OCI-LY7 (cell line): Measurements from ENCODE around the gene RTL1. TPM values are rescaled to one million over a fixed set of nuclear protein-coding genes. Genes with fewer than 3 reads are reported as not detected.

Experiments
- BruUV-seq: library from RNA; stranded (reverse); fragments of 400-500 nt; replicated peaks from 2 replicates; lab custom pipeline; 2021; lab: Mats Ljungman, UMichigan
- CTCF ChIA-PET: fragments of 300-600 bp; sonication (Branson Sonifier 250); formaldehyde crosslinking; loops from one replicate; lab custom pipeline; 2022; ENCODE audit warnings: antibody characterized with exemption; ENCODE audit not compliant: unreplicated experiment; lab: Charles Lee
- POLR2A ChIA-PET: fragments of 300-600 bp; sonication (Branson Sonifier 250); formaldehyde crosslinking; loops from one replicate; lab custom pipeline; 2022; ENCODE audit warnings: antibody characterized with exemption; lab: Charles Lee
- DNase-seq: peaks from one replicate; pipeline ENCODE4 v3.0.0-alpha.2; 2015; ENCODE audit warnings: low spot score
- H2AFZ ChIP-seq: fragments of 200-600 bp; sonication (generic), shearing (Covaris generic); 2 replicates; pipeline ENCODE4 v1.6.1; 2014; ENCODE audit warnings: mild to moderate bottlenecking, antibody characterized with exemption, low read length, moderate library complexity
- H3K27ac ChIP-seq: fragments of 200-600 bp; sonication (generic); 2 replicates; pipeline ENCODE4 v1.5.1; 2014; ENCODE audit warnings: mixed run types, low read depth, mild to moderate bottlenecking, moderate library complexity, low read length, inconsistent platforms; ENCODE audit not compliant: poor library complexity, severe bottlenecking
- H3K36me3 ChIP-seq: fragments of 200-600 bp; sonication (generic); 2 replicates; pipeline ENCODE4 v1.6.1; 2014; ENCODE audit warnings: mild to moderate bottlenecking, antibody characterized with exemption, low read length, moderate library complexity, mixed read lengths; ENCODE audit not compliant: insufficient read depth
- H3K4me1 ChIP-seq: fragments of 200-600 bp; sonication (generic); 2 replicates; pipeline ENCODE4 v1.5.1; 2014; ENCODE audit warnings: mild to moderate bottlenecking, low read length; ENCODE audit not compliant: insufficient read depth, poor library complexity, severe bottlenecking
- H3K4me2 ChIP-seq: fragments of 200-600 bp; sonication (generic); 2 replicates; pipeline ENCODE4 v1.6.1; 2014; ENCODE audit warnings: mild to moderate bottlenecking, low read length
- H3K4me3 ChIP-seq: fragments of 200-600 bp; sonication (generic); 2 replicates; pipeline ENCODE4 v1.5.1; 2014; ENCODE audit warnings: mild to moderate bottlenecking, low read depth, low read length; ENCODE audit not compliant: poor library complexity, severe bottlenecking
- H3K79me2 ChIP-seq: fragments of 200-600 bp; sonication (generic); 2 replicates; pipeline ENCODE4 v1.6.1; 2016; ENCODE audit warnings: low read depth, mild to moderate bottlenecking, low read length, moderate library complexity, mixed read lengths; ENCODE audit not compliant: insufficient read depth
- H3K9me2 ChIP-seq: fragments of 200-600 bp; sonication (generic); 2 replicates; pipeline ENCODE4 v1.6.1; 2016; ENCODE audit warnings: mild to moderate bottlenecking, low read length, mixed read lengths; ENCODE audit not compliant: insufficient read depth
- H3K9me3 ChIP-seq: fragments of 200-600 bp; sonication (generic); 2 replicates; pipeline ENCODE4 v1.6.1; 2014; ENCODE audit warnings: mild to moderate bottlenecking, mixed run types, low read length, mixed read lengths
- H4K20me1 ChIP-seq: fragments of 200-600 bp; sonication (generic); 2 replicates; pipeline ENCODE4 v1.6.1; 2014; ENCODE audit warnings: mild to moderate bottlenecking, antibody characterized with exemption, low read length, moderate library complexity, mixed read lengths; ENCODE audit not compliant: insufficient read depth
- CTCF ChIP-seq: fragments of 200-600 bp; sonication (generic); conservative IDR thresholded peaks from 2 replicates; pipeline ENCODE4 v1.5.1; 2014; ENCODE audit warnings: mild to moderate bottlenecking, antibody characterized with exemption, low read length, moderate library complexity, mixed read lengths
- EZH2phosphoT487 ChIP-seq: fragments of 200-600 bp; sonication (generic); IDR thresholded peaks from 2 replicates; pipeline ENCODE4 v1.6.1; 2018; ENCODE audit warnings: low read depth, borderline replicate concordance, mild to moderate bottlenecking, mixed run types, antibody characterized with exemption, low read length, moderate library complexity, mixed read lengths
- intact Hi-C: fragments of 100-400 bp; cut with micrococcal nuclease; formaldehyde crosslinking; loops from one replicate; pipeline ENCODE4 v1.10.0; 2022; ENCODE audit not compliant: unreplicated experiment
- total RNA-seq, 2 experiments: library from RNA; depleted of rRNA in 1 of 2; stranded (reverse); fragments of >200 nt in 1 of 2; shearing (Covaris generic) in 1 of 2; gene quantifications; 2 replicates each; pipeline ENCODE4 v1.2.3, GENCODE V29; 2014 to 2022

Gene RTL1
- total RNA-seq, 2 experiments from 2014 or later = not detected

GRCh38 chr14:100884456-100884855 is 19.1 kb downstream of the RTL1 start:
- H3K36me3 ChIP-seq = no peaks in the 10 kb centered on the region
- H4K20me1 ChIP-seq = no peaks in the 10 kb centered on the region
- no TSS peak for BruUV-seq
- ChIA-PET CTCF (no interaction called here), POLR2A (no interaction called here)
- no peaks in the 10 kb centered on the region for H3K4me1 ChIP-seq
- no peak overlapping the region for H2AFZ ChIP-seq
- no peaks in the 10 kb centered on the region for H3K9me3 ChIP-seq
- no peak for TF ChIP-seq EZH2phosphoT487
- TF ChIP-seq CTCF = no peak
- intact Hi-C loops = no loop called here
- no peak overlapping the region for H3K4me2 ChIP-seq
- H3K9me2 ChIP-seq = no peaks in the 10 kb centered on the region
- H3K4me3 ChIP-seq = no peak overlapping the region
- DNase-seq = no peak
- no peak overlapping the region for H3K27ac ChIP-seq
- no peaks in the 10 kb centered on the region for H3K79me2 ChIP-seq

- Histone ChIP-seq H3K79me2 (no peaks in the 10 kb centered on the region), H2AFZ (no peak overlapping the region), H3K4me3 (no peak overlapping the region), H3K9me2 (no peaks in the 10 kb centered on the region), H3K9me3 (no peaks in the 10 kb centered on the region), H3K27ac (no peak overlapping the region), H3K36me3 (no peaks in the 10 kb centered on the region), H3K4me2 (no peak overlapping the region), H3K4me1 (no peaks in the 10 kb centered on the region), H4K20me1 (no peaks in the 10 kb centered on the region)
- no peak for TF ChIP-seq EZH2phosphoT487
- no peak for TF ChIP-seq CTCF
- DNase-seq = no peak
- CTCF ChIA-PET = no interaction called here
- intact Hi-C loops = no loop called here
- BruUV-seq = no TSS peak
- POLR2A ChIA-PET = interaction anchor here (0.6 kb wide), 1 partner anchor 728 kb away, joined by 3 read pairs; no protein-coding TSS in a partner anchor
These were observed 19.8 kb downstream of the RTL1 start for GRCh38 chr14:100883789-100884101.

- ChIA-PET POLR2A (interaction anchor here (0.6 kb wide), 1 partner anchor 728 kb away, joined by 3 read pairs; no protein-coding TSS in a partner anchor), CTCF (no interaction called here)
- Histone ChIP-seq H3K9me3 (no peaks in the 10 kb centered on the region), H3K79me2 (no peaks in the 10 kb centered on the region), H3K4me1 (no peaks in the 10 kb centered on the region), H4K20me1 (no peaks in the 10 kb centered on the region), H3K4me3 (no peak overlapping the region), H3K27ac (no peak overlapping the region), H3K9me2 (no peaks in the 10 kb centered on the region), H3K4me2 (no peak overlapping the region), H3K36me3 (no peaks in the 10 kb centered on the region), H2AFZ (no peak overlapping the region)
- BruUV-seq = no TSS peak
- intact Hi-C loops = no loop called here
- TF ChIP-seq CTCF (no peak), EZH2phosphoT487 (no peak)
- DNase-seq = no peak
These were observed 20.3 kb downstream of the RTL1 start for GRCh38 chr14:100882991-100883788.
